Measurements from ENCODE around the gene CLIC6.

DNA sequence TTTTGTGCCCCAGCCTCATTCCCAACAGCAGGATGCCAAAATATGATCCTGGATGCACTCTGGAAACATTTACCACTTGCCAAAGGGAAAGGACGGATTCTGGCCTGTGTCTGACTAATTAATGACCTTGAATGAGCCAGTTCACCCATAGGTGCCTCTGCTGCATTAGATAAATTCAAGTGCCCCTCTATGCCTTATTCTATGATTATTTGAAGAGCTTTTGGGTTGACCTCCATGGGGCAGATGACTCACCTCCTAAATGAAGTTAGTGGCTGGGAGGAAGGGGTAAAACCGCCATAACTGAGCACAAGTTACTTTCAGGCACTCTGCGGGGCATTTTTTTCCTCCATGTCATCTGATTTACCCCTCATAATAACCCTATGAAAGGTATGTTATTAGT lies 98.1 kb downstream of the CLIC6 start:
- TF ChIP-seq CTCF (conservative IDR thresholded peaks at IDR 0.05; ENCODE audit: low read depth, low read length) (no peak), RFX5 (IDR thresholded peaks at IDR 0.05; ENCODE audit: low read depth, low read length) (no peak), MXI1 (IDR thresholded peaks at IDR 0.05; ENCODE audit: borderline replicate concordance, low read depth, low read length) (no peak), RCOR1 (IDR thresholded peaks at IDR 0.05; ENCODE audit: insufficient replicate concordance, low read length) (no peak), CEBPB (IDR thresholded peaks at IDR 0.05; ENCODE audit: low read depth, low read length) (no peak), RAD21 (IDR thresholded peaks at IDR 0.05; ENCODE audit: low read length) (no peak), NFE2L2 (IDR thresholded peaks at IDR 0.05; ENCODE audit: low read depth, low read length) (no peak)

All from IMR-90 (cell line).